ENCODE results near the gene CMYA5. TPM values are rescaled to one million over a fixed set of nuclear protein-coding genes. Genes with fewer than 3 reads are reported as not detected.

The CMYA5 gene
- total and polyA plus RNA-seq, 8 donors, result 0.68 to 14.7 (median 8.9) TPM

GRCh38 chr5:79707535-79707934 is 17.9 kb downstream of the CMYA5 start:
- no peak for DNase-seq
- Histone ChIP-seq H3K36me3 (no peaks in the 10 kb centered on the region), H3K4me1 (peaks cover 0 to 6% of the 10 kb centered on the region in 2 donors), H3K9me3 (peaks cover 0 to 5% of the 10 kb centered on the region in 2 donors), H3K4me3 (no peak overlapping the region), H3K27me3 (no peaks in the 10 kb centered on the region), H3K27ac (no peak overlapping the region)
- ATAC-seq, result no peak
- intact Hi-C loops (cut with DNase I), result no loop called here
- no peak for TF ChIP-seq CTCF (IDR thresholded peaks at IDR 0.05)

- no peak for ATAC-seq
- H3K4me3 ChIP-seq, result no peak overlapping the region
Observed at GRCh38 chr5:79712741-79713140, 23.1 kb downstream of the CMYA5 start.

GRCh38 chr5:79713727-79714126 is 24.1 kb downstream of the CMYA5 start:
- no peaks in the 10 kb centered on the region for H3K27me3 ChIP-seq

More at GRCh38 chr5:79712741-79713140, 23.1 kb downstream of the CMYA5 start:
- no peaks in the 10 kb centered on the region for H3K4me1 ChIP-seq
- intact Hi-C loops (cut with DNase I), result no loop called here
- H3K36me3 ChIP-seq, result no peaks in the 10 kb centered on the region
- no peak overlapping the region for H3K27ac ChIP-seq
- DNase-seq, result no peak
- H3K27me3 ChIP-seq, result no peaks in the 10 kb centered on the region
- no peak for TF ChIP-seq CTCF (IDR thresholded peaks at IDR 0.05)
- no peaks in the 10 kb centered on the region for H3K9me3 ChIP-seq

GRCh38 chr5:79716839-79717238 is 27.2 kb downstream of the CMYA5 start:
- Histone ChIP-seq H3K9me3 (peaks cover 0 to 23% of the 10 kb centered on the region in 2 donors), H3K4me3 (no peak overlapping the region), H3K4me1 (no peaks in the 10 kb centered on the region), H3K27ac (no peak overlapping the region), H3K27me3 (no peaks in the 10 kb centered on the region), H3K36me3 (no peaks in the 10 kb centered on the region)
- DNase-seq (no peak), ATAC-seq (no peak)
- intact Hi-C loops (cut with DNase I), result no loop called here
- TF ChIP-seq CTCF (IDR thresholded peaks at IDR 0.05), result no peak

More at GRCh38 chr5:79713727-79714126, 24.1 kb downstream of the CMYA5 start:
- intact Hi-C loops (cut with DNase I), result no loop called here
- no peaks in the 10 kb centered on the region for H3K4me1 ChIP-seq
- H3K4me3 ChIP-seq, result no peak overlapping the region
- TF ChIP-seq CTCF (IDR thresholded peaks at IDR 0.05), result no peak
- no peaks in the 10 kb centered on the region for H3K9me3 ChIP-seq
- ATAC-seq (no peak), DNase-seq (no peak)
- no peaks in the 10 kb centered on the region for H3K36me3 ChIP-seq
- no peak overlapping the region for H3K27ac ChIP-seq

- intact Hi-C loops (cut with DNase I), result no loop called here
- Histone ChIP-seq H3K9me3 (peaks cover 0 to 23% of the 10 kb centered on the region in 2 donors), H3K4me1 (no peaks in the 10 kb centered on the region), H3K4me3 (no peak overlapping the region), H3K27me3 (no peaks in the 10 kb centered on the region), H3K27ac (no peak overlapping the region), H3K36me3 (no peaks in the 10 kb centered on the region)
- no peak for TF ChIP-seq CTCF (IDR thresholded peaks at IDR 0.05)
- ATAC-seq (no peak), DNase-seq (no peak)
Observed at GRCh38 chr5:79720096-79720495, 30.5 kb downstream of the CMYA5 start.

Measured in left lung (tissue), 10 donors.